Measurements from ENCODE around the gene COL23A1. TPM values are rescaled to one million over a fixed set of nuclear protein-coding genes. Genes with fewer than 3 reads are reported as not detected.
"Not testable (repeated sequence)": the region's sequence is repeated elsewhere in the genome, so short reads cannot be mapped to it uniquely, and the experiment has no call there.

COL23A1 gene
- total RNA-seq, 1 donor from 2014 or later = not detected

- intact Hi-C loops (cut with micrococcal nuclease) = no loop called here
- Mint-ChIP-seq H3K4me1 (ENCODE audit: low read depth) (no peaks in the 10 kb centered on the region), H3K4me3 (ENCODE audit: low read depth) (no peak overlapping the region)
Observed at GRCh38 chr5:178370102-178370501, 220.1 kb downstream of the COL23A1 start.

GRCh38 chr5:178369469-178369868 is 220.7 kb downstream of the COL23A1 start:
- H3K4me3 Mint-ChIP-seq (ENCODE audit: low read depth); H3K27ac Mint-ChIP-seq; H3K36me3 Mint-ChIP-seq (ENCODE audit: low read depth); H3K4me1 Mint-ChIP-seq (ENCODE audit: low read depth); H3K27me3 Mint-ChIP-seq (ENCODE audit: low read depth); intact Hi-C loops (cut with micrococcal nuclease); H3K9me3 Mint-ChIP-seq; DNase-seq (ENCODE audit: low spot score): not testable (repeated sequence)

More at GRCh38 chr5:178370102-178370501, 220.1 kb downstream of the COL23A1 start:
- no peak for DNase-seq (ENCODE audit: low spot score)
- H3K9me3 Mint-ChIP-seq = no peaks in the 10 kb centered on the region
- H3K36me3 Mint-ChIP-seq (ENCODE audit: low read depth) = no peaks in the 10 kb centered on the region
- no peaks in the 10 kb centered on the region for H3K27me3 Mint-ChIP-seq (ENCODE audit: low read depth)
- no peak overlapping the region for H3K27ac Mint-ChIP-seq

GRCh38 chr5:178368716-178369300 is 221.4 kb downstream of the COL23A1 start:
- Mint-ChIP-seq H3K27ac (no peak overlapping the region), H3K27me3 (ENCODE audit: low read depth) (no peaks in the 10 kb centered on the region), H3K36me3 (ENCODE audit: low read depth) (no peaks in the 10 kb centered on the region), H3K9me3 (no peaks in the 10 kb centered on the region), H3K4me1 (ENCODE audit: low read depth) (no peaks in the 10 kb centered on the region), H3K4me3 (ENCODE audit: low read depth) (no peak overlapping the region)
- intact Hi-C loops (cut with micrococcal nuclease) = no loop called here
- DNase-seq (ENCODE audit: low spot score) = no peak

- Mint-ChIP-seq H3K27me3 (ENCODE audit: low read depth) (no peaks in the 10 kb centered on the region), H3K27ac (no peak overlapping the region), H3K36me3 (ENCODE audit: low read depth) (no peaks in the 10 kb centered on the region), H3K9me3 (no peaks in the 10 kb centered on the region), H3K4me1 (ENCODE audit: low read depth) (no peaks in the 10 kb centered on the region), H3K4me3 (ENCODE audit: low read depth) (no peak overlapping the region)
- intact Hi-C loops (cut with micrococcal nuclease) = no loop called here
- no peak for DNase-seq (ENCODE audit: low spot score)
Observed at GRCh38 chr5:178368274-178368673, 221.9 kb downstream of the COL23A1 start.

- H3K4me1 Mint-ChIP-seq (ENCODE audit: low read depth) = peaks cover 1% of the 10 kb centered on the region
- no peaks in the 10 kb centered on the region for H3K9me3 Mint-ChIP-seq
- intact Hi-C loops (cut with micrococcal nuclease) = no loop called here
- H3K36me3 Mint-ChIP-seq (ENCODE audit: low read depth) = no peaks in the 10 kb centered on the region
- DNase-seq (ENCODE audit: low spot score) = no peak
- H3K27me3 Mint-ChIP-seq (ENCODE audit: low read depth) = no peaks in the 10 kb centered on the region
- H3K4me3 Mint-ChIP-seq (ENCODE audit: low read depth) = no peak overlapping the region
- no peak overlapping the region for H3K27ac Mint-ChIP-seq
Observed at GRCh38 chr5:178367736-178368120, 222.5 kb downstream of the COL23A1 start.

GRCh38 chr5:178366998-178367735 is 223.0 kb downstream of the COL23A1 start:
- intact Hi-C loops (cut with micrococcal nuclease) = no loop called here
- Mint-ChIP-seq H3K27ac (no peak overlapping the region), H3K4me3 (ENCODE audit: low read depth) (no peak overlapping the region), H3K4me1 (ENCODE audit: low read depth) (peaks cover 1% of the 10 kb centered on the region), H3K9me3 (no peaks in the 10 kb centered on the region), H3K27me3 (ENCODE audit: low read depth) (no peaks in the 10 kb centered on the region), H3K36me3 (ENCODE audit: low read depth) (no peaks in the 10 kb centered on the region)
- no peak for DNase-seq (ENCODE audit: low spot score)

GRCh38 chr5:178365501-178366440 is 224.4 kb downstream of the COL23A1 start:
- intact Hi-C loops (cut with micrococcal nuclease) = no loop called here
- no peaks in the 10 kb centered on the region for H3K36me3 Mint-ChIP-seq (ENCODE audit: low read depth)
- H3K4me3 Mint-ChIP-seq (ENCODE audit: low read depth) = no peak overlapping the region
- no peak overlapping the region for H3K27ac Mint-ChIP-seq
- H3K27me3 Mint-ChIP-seq (ENCODE audit: low read depth) = no peaks in the 10 kb centered on the region
- H3K4me1 Mint-ChIP-seq (ENCODE audit: low read depth) = peaks cover 1% of the 10 kb centered on the region
- no peaks in the 10 kb centered on the region for H3K9me3 Mint-ChIP-seq
- no peak for DNase-seq (ENCODE audit: low spot score)

GRCh38 chr5:178364326-178364675 is 225.9 kb downstream of the COL23A1 start:
- Mint-ChIP-seq H3K9me3 (no peaks in the 10 kb centered on the region), H3K4me3 (ENCODE audit: low read depth) (no peak overlapping the region), H3K27me3 (ENCODE audit: low read depth) (no peaks in the 10 kb centered on the region), H3K36me3 (ENCODE audit: low read depth) (no peaks in the 10 kb centered on the region), H3K27ac (no peak overlapping the region), H3K4me1 (ENCODE audit: low read depth) (peaks cover 1% of the 10 kb centered on the region)
- DNase-seq (ENCODE audit: low spot score) = no peak
- intact Hi-C loops (cut with micrococcal nuclease) = no loop called here

GRCh38 chr5:178363501-178364325 is 226.5 kb downstream of the COL23A1 start:
- Mint-ChIP-seq H3K4me3 (ENCODE audit: low read depth) (no peak overlapping the region), H3K36me3 (ENCODE audit: low read depth) (no peaks in the 10 kb centered on the region), H3K9me3 (no peaks in the 10 kb centered on the region), H3K27ac (no peak overlapping the region), H3K4me1 (ENCODE audit: low read depth) (peaks cover 1% of the 10 kb centered on the region), H3K27me3 (ENCODE audit: low read depth) (no peaks in the 10 kb centered on the region)
- DNase-seq (ENCODE audit: low spot score) = no peak
- intact Hi-C loops (cut with micrococcal nuclease) = no loop called here

GRCh38 chr5:178361657-178362445 is 228.3 kb downstream of the COL23A1 start:
- no peaks in the 10 kb centered on the region for H3K36me3 Mint-ChIP-seq (ENCODE audit: low read depth)
- no peak overlapping the region for H3K27ac Mint-ChIP-seq
- peaks cover 1% of the 10 kb centered on the region for H3K4me1 Mint-ChIP-seq (ENCODE audit: low read depth)
- H3K4me3 Mint-ChIP-seq (ENCODE audit: low read depth) = no peak overlapping the region
- H3K27me3 Mint-ChIP-seq (ENCODE audit: low read depth) = peaks cover 2% of the 10 kb centered on the region
- H3K9me3 Mint-ChIP-seq = peaks cover 10% of the 10 kb centered on the region
- intact Hi-C loops (cut with micrococcal nuclease) = no loop called here
- DNase-seq (ENCODE audit: low spot score) = no peak

- H3K4me1 Mint-ChIP-seq (ENCODE audit: low read depth) = peaks cover 1% of the 10 kb centered on the region
- H3K9me3 Mint-ChIP-seq = peaks cover 10% of the 10 kb centered on the region
- H3K27me3 Mint-ChIP-seq (ENCODE audit: low read depth) = peaks cover 7% of the 10 kb centered on the region
- no peaks in the 10 kb centered on the region for H3K36me3 Mint-ChIP-seq (ENCODE audit: low read depth)
- no peak overlapping the region for H3K27ac Mint-ChIP-seq
- no peak overlapping the region for H3K4me3 Mint-ChIP-seq (ENCODE audit: low read depth)
- DNase-seq (ENCODE audit: low spot score) = no peak
- intact Hi-C loops (cut with micrococcal nuclease) = no loop called here
Observed at GRCh38 chr5:178360926-178361235, 229.3 kb downstream of the COL23A1 start.
